ENCODE data around the gene ATP12A. TPM values are rescaled to one million over a fixed set of nuclear protein-coding genes. Genes with fewer than 3 reads are reported as not detected.

ATP12A gene
- total and polyA plus RNA-seq, 12 donors = not detected

DNA sequence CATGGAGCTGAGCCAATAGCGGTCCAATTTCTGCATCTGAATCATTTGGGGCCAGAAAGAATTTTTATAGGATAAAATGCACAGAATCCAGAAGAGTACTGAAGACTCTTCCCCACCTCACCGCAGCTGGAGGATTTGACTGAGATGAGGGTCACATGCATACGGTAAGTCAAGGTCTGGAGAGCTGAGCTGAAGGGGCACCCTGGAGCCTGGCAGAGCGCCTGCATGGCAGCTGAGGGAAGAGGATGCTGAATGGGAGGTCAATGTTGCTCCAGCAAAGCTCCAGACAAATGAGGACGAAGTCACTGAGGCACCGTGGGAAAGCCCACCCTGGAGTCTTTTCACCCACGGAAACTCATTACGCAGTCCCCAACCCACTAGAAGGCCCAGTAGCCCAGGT, 43.4 kb upstream of the ATP12A start:
- H3K27ac ChIP-seq = no peak overlapping the region
- H3K4me1 ChIP-seq = no peaks in the 10 kb centered on the region
- 93 to 96% methylated on average over 8 of the region's 8 CpGs for WGBS, 2 donors
- H3K4me3 ChIP-seq = no peak overlapping the region
- intact Hi-C loops (cut with DNase I) = no loop called here
- ATAC-seq (no peak), DNase-seq (no peak)
- no peak for TF ChIP-seq CTCF (IDR thresholded peaks at IDR 0.05)
- H3K9me3 ChIP-seq = no peaks in the 10 kb centered on the region
- H3K36me3 ChIP-seq = no peaks in the 10 kb centered on the region
- peaks cover 0 to 21% (median 11%) of the 10 kb centered on the region in 7 donors for H3K27me3 ChIP-seq

- TF ChIP-seq CTCF (IDR thresholded peaks at IDR 0.05) = no peak
- 44 to 48% methylated on average over 23 of the region's 23 CpGs for WGBS, 2 donors
- Histone ChIP-seq H3K27me3 (peaks cover 0 to 21% (median 11%) of the 10 kb centered on the region in 7 donors), H3K36me3 (no peaks in the 10 kb centered on the region), H3K27ac (no peak overlapping the region), H3K9me3 (no peaks in the 10 kb centered on the region), H3K4me1 (no peaks in the 10 kb centered on the region), H3K4me3 (no peak overlapping the region)
- intact Hi-C loops (cut with DNase I) = no loop called here
- peak in 1 of 8 donors; percentile 44 for ATAC-seq
- no peak for DNase-seq
These were observed 42.1 kb upstream of the ATP12A start for GRCh38 chr13:24638096-24638495.

GRCh38 chr13:24640752-24641151, 39.5 kb upstream of the ATP12A start:
- WGBS, 2 donors = 94 to 96% methylated on average over 4 of the region's 4 CpGs
- Histone ChIP-seq H3K36me3 (no peaks in the 10 kb centered on the region), H3K4me3 (no peak overlapping the region), H3K27ac (no peak overlapping the region), H3K27me3 (peaks cover 0 to 21% (median 11%) of the 10 kb centered on the region in 7 donors), H3K4me1 (no peaks in the 10 kb centered on the region), H3K9me3 (no peaks in the 10 kb centered on the region)
- TF ChIP-seq CTCF (IDR thresholded peaks at IDR 0.05) = no peak
- DNase-seq = no peak
- ATAC-seq = no peak
- intact Hi-C loops (cut with DNase I) = no loop called here

GRCh38 chr13:24642219-24642618, 38.0 kb upstream of the ATP12A start:
- Histone ChIP-seq H3K27ac (no peak overlapping the region), H3K27me3 (peaks cover 0 to 17% (median 11%) of the 10 kb centered on the region in 7 donors), H3K9me3 (no peaks in the 10 kb centered on the region), H3K4me3 (no peak overlapping the region), H3K4me1 (no peaks in the 10 kb centered on the region), H3K36me3 (no peaks in the 10 kb centered on the region)
- TF ChIP-seq CTCF (IDR thresholded peaks at IDR 0.05) = no peak
- intact Hi-C loops (cut with DNase I) = no loop called here
- ATAC-seq = no peak
- WGBS, 2 donors = 90 to 93% methylated on average over 6 of the region's 6 CpGs
- no peak for DNase-seq

Data from heart right ventricle (tissue), 16 donors.